Activated T-helper 1 cell treated with Interleukin-2 at 50 U/mL for 16 hours (primary cell): ENCODE results near the gene KCNH4.

Experiments
- DNase-seq: peaks from one replicate; pipeline ENCODE4 v3.0.0-alpha.2; 2020; ENCODE audit warnings: low read depth

The KCNH4 gene

DNA sequence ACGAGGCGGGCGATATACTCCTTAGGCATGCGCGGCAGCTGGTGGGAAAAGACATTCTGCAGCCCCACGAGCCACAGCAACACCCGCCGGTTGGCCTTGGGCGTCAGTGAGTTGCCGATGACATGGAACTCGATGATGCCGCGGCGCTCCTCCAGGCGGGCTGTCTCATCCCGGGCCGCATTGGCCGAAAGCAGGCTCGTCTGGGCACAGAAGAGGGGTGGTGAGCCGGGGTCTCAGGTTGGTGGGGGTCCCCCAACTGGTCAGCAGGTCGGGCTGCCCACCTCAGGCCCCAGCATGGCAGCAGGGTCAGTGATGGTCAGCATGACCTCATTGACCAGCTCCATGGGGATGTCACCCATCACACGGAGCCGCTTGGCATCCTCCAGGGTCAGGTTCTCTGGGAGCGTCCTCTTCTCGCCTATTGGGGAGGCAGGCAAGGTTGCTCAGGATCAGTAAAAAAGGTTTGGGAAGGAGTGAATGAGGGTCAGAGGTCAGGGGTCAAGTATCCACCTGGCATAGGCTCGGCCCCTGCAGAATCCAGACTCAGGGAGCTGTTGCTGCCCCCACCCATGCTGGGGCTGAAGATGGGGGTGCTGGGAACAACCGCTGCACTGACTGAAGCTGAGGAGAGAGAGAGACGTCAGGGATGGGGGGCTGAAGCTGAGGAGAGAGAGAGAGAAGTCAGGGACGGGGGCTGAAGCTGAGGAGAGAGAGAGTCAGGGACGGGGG, 63.4 kb downstream of the KCNH4 start:
- no peak for DNase-seq

DNA sequence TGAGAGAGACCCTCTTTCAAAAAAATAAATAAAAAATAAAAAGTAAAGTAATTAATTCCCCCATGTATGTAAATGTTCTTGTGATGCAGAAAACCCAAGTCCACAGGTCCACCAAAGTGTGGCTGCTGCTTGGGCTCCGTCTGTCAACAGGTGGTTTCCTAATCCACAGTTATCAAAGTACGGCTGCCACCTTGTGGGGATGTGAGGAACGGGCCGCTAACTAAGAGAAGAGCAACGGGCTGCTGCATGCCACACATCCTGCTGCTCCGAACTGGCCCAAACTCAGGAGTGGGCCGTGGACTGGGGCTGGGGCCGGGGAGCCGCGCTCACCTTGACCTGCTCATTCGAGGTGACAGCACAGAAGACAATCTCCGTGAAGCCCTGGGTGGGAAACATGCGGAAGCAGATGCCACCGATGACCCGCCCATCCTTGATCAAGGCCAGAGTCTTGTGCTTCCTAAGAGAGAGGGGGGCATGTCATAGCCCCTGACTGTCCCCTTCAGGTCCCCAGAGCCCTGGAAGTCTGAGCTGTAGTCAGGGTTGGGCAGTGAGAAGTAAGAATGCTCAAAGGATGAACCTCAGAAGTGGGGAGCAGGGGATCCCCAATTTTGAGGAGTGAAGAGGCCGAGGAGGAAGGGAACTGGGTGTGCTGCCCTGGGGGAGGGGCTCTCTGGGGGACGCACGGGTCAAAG, 64.1 kb downstream of the KCNH4 start:
- DNase-seq: peak; percentile 66

DNA sequence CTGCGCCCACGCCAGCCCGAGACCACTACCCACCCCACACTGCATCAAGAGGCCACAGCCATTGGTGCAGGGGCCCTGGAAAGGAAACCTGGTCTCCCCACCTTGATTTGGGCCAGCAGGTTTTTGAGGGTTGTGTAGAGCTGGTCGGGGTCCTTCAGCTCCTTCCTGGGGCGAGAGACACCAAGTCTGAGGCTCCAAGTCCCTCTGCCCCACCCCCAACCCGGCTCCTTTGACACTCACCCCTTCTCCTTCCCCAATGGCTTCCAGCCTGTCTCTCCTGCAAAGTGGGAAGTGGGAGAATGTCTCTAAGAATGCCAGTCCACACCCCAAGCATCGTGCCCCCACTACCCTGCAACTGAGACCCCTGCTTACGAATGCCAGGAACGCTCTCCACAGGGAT, 66.8 kb downstream of the KCNH4 start:
- no peak for DNase-seq

DNA sequence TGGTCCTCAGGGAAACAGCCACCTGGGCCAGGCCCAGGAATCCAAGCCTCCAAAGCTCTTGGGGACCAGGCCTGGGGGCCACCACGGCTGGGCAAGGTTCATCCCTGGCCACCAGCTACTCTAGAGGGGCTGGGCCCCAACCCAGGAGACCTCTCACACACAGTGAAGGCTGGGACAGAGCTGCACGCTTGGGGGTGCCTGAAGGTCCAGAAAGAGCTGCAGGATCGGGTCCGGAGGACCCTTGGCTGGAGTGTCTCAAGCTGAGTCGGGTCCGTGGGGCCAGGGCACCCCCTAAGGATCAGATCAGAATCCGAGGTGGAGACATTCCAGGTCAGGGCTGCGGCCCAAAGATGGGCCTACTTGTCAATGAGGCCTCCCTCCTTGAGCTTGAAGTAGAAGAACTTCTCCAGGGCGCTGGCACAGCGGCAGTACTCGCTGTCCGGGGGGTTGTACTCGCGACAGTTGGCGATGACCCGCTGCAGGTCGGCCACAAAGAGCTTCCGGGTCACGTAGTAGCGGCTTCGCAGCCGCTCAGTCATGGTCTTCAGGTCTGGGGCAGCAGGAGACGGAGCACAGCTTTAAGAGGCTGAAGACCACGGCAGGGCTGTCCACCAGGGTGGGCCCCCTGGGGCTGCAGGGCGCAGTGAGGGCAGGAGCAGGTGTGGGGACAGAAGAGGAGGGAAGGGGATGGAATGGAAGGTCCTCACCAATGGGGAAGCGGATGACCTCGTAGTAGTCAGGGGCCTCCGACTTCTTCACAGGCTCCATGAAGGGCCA, 67.5 kb downstream of the KCNH4 start:
- no peak for DNase-seq

DNA sequence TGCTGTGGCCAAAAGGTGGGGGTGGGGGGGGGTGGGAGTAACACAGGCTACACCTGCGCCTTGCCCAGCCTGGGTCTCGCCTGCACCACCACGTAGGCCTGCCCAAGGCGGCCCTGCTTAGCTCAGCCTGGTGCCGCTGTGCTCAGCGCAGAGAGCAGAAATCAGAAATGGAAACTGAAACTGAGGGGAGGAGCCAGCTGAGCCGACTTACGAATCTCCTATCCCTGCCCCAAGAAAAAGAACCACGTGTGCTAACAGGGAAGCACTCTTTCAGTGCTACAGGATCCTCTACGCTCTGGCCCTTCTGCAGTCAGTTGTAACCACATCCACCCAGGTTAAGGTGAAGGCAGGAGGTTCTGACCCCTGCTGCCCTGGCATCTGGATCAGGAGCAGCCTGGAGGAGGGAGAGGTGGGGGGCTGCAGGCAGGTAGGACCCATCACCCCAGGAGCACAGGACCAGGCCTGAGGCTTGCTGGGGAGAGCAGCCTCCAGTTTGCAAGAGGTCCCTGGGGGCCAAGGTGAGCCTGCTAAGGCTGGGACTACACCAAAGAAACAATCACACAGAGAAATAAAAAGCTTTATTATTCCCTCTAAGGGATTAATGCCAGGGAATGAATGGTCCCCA, 68.3 kb downstream of the KCNH4 start, which contains the start of gene DHX58:
Gene DHX58 (minus strand): TSS at position 163 of the 625 bp plus-strand sequence. CDS start 822 bp downstream, outside the sequence.
- DNase-seq: peak; percentile 63

DNA sequence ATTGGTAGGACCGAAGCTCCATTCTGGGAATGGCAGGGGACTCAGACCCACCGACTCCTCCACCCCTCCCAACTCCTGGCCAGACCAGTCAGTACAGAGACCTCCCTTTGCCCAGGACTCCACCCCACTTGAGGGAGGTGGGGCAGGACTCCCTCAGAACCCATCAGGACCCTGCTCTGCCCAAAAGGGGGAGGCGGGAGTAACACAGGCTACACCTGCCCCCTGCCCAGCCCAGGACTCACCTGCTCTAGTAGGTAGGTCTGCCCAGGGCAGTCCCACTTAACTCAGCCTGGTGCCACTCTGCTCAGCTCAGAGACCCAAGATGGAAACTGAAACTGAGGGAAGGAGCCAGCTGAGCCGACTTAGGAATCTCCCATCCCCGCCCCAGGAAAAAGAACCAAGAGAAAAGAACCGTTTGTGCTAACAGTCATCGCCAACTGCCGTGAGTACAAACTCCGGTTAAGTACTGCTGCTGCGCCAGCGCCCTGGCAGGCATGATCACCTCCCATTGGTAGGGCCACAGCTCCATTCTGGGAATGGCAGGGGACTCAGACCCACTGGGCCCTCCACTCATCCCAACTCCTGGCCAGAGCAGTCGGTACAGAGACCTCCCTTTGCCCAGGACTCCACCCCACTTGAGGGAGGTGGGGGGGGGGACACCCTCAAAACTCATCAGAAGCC, 68.9 kb downstream of the KCNH4 start:
- no peak for DNase-seq

DNA sequence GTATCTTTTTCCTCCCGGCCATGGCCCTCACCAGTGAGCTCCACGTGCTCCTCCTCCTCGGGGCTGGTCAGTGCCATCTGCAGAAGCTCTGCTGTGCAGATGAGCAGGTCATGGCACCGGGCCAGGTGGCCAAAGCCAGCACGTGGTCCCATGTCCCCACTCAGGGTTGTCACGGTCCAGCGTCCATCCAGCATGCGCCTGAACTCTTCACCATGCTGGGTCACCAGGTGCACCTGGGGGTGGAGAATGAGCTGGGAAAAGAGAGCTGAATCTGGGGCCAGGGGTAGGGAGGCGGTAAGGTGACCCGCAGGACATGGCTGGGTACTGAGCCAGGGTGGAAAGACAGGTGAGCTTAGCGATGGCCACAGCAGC, 69.7 kb downstream of the KCNH4 start:
- DNase-seq: no peak

DNA sequence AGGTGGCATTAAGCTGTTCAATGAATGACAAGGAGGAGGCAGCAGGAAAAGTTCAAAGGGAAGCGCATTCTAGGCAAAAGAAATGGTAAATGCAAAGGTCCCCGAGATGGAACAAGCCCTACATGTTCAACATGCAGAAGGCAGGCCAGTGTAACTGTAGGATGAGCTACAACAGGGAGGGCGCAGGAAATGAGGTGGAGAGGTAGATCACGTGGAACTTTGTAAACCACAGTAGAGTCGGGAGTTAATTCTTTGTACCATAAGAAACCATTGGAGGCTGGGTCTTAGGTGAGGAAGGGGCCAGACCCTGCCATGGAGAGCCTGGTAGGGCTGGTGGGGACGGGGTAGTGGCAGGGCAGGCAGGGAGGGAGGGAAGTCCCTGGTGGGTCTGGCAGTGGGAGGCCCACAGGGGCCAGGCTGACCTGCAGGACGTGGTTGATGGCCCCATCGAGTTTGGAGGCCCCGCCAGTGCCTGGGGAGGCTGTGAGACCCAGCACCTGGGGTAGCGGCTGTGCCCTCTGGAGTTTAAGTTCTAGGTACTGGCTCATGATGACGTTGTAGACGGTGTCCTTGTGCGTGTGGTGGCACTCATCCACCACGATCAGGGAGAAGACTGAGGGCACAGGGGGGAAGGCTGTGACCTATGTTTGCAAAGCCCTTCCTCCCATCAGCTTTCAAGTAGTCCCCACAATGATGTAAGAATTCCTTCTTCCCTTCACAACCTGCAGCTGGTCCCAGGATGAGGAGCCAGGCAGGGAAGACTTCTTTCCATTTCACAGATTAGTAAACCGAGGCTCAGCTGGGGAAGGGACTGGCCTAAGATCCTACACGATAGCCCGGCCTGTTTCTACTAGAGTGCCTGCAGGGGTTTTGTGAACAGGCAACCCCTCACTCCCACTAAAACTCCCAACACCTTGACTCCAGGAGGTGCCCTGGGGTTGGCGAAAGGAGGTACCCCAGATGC, 70.4 kb downstream of the KCNH4 start:
- DNase-seq: no peak

DNA sequence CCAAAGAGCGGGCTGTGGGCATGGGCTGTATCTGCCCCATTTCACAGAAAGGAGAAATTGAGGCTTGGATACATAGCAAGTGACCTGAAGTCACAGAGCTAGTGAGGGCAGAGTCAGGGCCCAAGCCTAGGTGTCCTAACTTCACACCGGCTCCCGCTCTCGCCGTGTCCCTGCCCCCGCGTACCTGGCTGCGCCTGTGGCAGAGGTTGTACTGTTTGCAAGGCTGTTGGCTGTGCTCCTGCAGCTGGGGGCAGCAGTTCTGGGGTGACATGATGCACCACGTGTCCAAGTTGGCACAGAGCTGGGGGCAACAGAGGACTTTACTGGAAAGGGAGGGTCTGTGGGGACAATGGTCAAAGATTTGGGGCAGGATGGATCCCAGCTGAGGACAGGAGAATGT, 71.9 kb downstream of the KCNH4 start:
- no peak for DNase-seq

DNA sequence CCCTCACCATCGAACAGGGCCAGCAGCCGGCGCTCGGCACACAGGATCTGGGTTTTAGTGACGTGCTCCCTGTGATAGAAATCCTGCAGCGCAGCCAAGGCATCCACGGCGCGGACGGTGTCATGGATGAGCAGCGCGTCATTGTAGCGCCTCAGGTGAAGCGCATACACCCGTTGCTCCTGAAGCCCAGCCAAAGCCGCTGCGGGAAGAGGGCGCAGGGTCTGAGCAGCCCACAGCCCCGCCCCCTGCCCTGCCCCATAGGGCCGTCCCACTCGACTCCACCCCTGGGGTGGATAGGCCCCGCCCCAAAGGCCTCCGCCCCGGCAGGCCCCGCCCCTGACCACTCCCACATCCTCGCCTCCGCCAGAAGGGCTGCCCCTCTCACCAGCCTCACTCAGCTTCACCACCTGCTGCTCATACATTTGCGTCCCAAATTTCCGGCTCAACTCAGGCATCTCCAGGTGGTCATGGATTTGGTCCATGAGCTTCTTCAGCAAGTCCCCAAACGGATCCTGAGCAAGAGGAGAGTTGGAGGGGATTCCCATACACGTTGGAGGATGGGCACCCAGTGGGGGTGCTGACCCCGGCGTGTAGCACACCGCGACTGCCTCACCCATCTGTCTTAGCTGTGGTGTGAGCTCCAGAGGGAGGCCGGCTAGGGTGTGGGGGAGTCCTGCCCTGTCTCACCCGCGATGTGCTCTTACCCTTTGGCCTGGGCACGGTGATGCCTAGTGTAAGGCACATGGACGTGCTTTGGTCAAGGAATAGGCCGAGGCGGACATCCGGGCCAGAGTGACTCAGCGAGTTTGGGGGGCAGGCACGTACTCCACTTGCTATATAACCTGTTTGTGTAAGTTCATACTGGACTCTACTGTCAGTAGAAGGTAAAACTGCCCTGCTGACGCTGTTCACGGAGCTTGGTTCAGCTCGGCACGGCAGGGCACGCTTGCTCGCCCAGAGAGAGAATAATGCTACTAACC, 73.1 kb downstream of the KCNH4 start:
- peak; percentile 92 for DNase-seq

DNA sequence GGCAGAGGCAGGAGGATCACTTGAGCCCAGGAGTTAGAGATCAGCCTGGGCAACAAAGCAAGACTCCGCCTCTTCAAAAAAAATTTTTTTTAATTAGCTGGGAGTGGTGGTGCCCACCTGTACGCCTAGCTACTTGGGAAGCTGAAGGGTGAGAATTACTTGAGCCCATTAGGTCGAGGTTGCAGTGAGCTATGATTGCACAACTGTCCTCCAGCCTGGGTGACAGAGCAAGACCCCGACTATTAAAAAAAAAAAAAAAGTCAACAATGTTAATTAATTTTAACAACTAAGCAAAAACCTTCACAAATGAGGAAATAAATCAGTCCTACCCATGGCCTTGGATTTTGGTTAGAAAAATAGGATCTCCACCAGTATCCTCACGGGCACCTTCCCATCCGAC, 73.8 kb downstream of the KCNH4 start:
- no peak for DNase-seq
